Esophagus (tissue), 2 donors: ENCODE results near the gene PNPLA1. TPM values are rescaled to one million over a fixed set of nuclear protein-coding genes. Genes with fewer than 3 reads are reported as not detected.

Experiments used
- H3K27ac ChIP-seq, 2 donors: one replicate each; pipeline ENCODE4 v1.5.1; 2013; ENCODE audit warnings: low read depth in 2 of 2, mild to moderate bottlenecking in 2 of 2, inconsistent platforms in 1 of 2, low read length in 1 of 2, moderate library complexity in 1 of 2
- H3K27me3 ChIP-seq, 2 donors: one replicate each; pipeline ENCODE4 v1.6.1; 2013; ENCODE audit warnings: low read length in 2 of 2, control low read depth in 1 of 2, mild to moderate bottlenecking in 1 of 2; ENCODE audit not compliant: insufficient read depth in 2 of 2, control insufficient read depth in 1 of 2
- H3K36me3 ChIP-seq, 2 donors: one replicate each; pipeline ENCODE4 v1.6.1; 2013; ENCODE audit warnings: low read length in 1 of 2; ENCODE audit not compliant: control insufficient read depth in 2 of 2, insufficient read depth in 2 of 2
- H3K4me1 ChIP-seq, 2 donors: one replicate each; pipeline ENCODE4 v1.6.1; 2013; ENCODE audit warnings: low read length in 1 of 2; ENCODE audit not compliant: control insufficient read depth in 2 of 2, insufficient read depth in 2 of 2
- H3K4me3 ChIP-seq, 2 donors: one replicate each; pipeline ENCODE4 v1.5.1; 2013; ENCODE audit warnings: low read length in 2 of 2, mild to moderate bottlenecking in 2 of 2, low read depth in 1 of 2, moderate library complexity in 1 of 2
- H3K9me3 ChIP-seq, 2 donors: one replicate each; pipeline ENCODE4 v1.6.1; 2013; ENCODE audit warnings: mild to moderate bottlenecking in 2 of 2, low read depth in 1 of 2, low read length in 1 of 2, moderate library complexity in 1 of 2; ENCODE audit not compliant: control insufficient read depth in 2 of 2, insufficient read depth in 1 of 2
- WGBS, 2 donors: extraction: QIAGEN DNeasy Blood & Tissue Kit; methylation state at CpG; one replicate each; pipeline ENCODE4 v1.1.7; 2013; 5-methylcytosine and 5-hydroxymethylcytosine counted together
- polyA plus RNA-seq, 2 donors: library from polyadenylated mRNA; stranded (reverse); fragments of 200-250 nt; gene quantifications; one replicate each; pipeline ENCODE4 v1.2.3, GENCODE V29; 2013
- donor health status: healthy with polysubstance abuse.
- donor health status: Bipolar disorder and iron deficiency.

The PNPLA1 gene
- polyA plus RNA-seq, 2 donors, result 0.02 to 0.04 TPM

DNA sequence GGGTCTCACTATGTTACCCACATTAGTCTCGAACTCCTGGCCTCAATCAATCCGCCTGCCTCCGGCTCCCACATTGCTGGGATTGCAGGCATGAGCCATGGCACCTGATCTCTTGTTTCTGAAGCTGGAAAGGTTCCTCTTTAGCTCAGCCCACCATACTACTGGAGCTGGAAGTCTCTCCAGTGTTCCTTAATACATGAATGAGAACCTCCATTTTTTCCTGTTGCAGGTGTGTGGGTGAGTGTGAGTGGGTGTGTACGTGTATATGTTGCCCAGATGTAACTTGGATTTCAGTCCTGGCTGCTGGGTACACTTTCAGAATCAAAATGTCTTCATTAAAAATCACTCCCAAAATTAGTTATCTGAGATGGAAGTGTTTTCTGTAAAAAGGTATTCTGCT, 11.1 kb downstream of the PNPLA1 start:
- Histone ChIP-seq H3K4me3 (no peak overlapping the region), H3K36me3 (no peaks in the 10 kb centered on the region), H3K27ac (no peak overlapping the region), H3K27me3 (no peaks in the 10 kb centered on the region), H3K4me1 (peaks cover 2 to 5% of the 10 kb centered on the region in 2 donors), H3K9me3 (no peaks in the 10 kb centered on the region)
- WGBS, 2 donors, result 72 to 79% methylated on average over 4 of the region's 4 CpGs

- H3K27ac ChIP-seq, result no peak overlapping the region
- no peaks in the 10 kb centered on the region for H3K36me3 ChIP-seq
- H3K27me3 ChIP-seq, result no peaks in the 10 kb centered on the region
- 92 to 93% methylated on average over 1 of the region's 1 CpG for WGBS, 2 donors
- H3K4me3 ChIP-seq, result no peak overlapping the region
- no peaks in the 10 kb centered on the region for H3K9me3 ChIP-seq
- H3K4me1 ChIP-seq, result peaks cover 0 to 2% of the 10 kb centered on the region in 2 donors
Measured at GRCh38 chr6:36283608-36284007, 13.7 kb downstream of the PNPLA1 start.

GRCh38 chr6:36284359-36284758, 14.5 kb downstream of the PNPLA1 start:
- no peaks in the 10 kb centered on the region for H3K27me3 ChIP-seq
- no peaks in the 10 kb centered on the region for H3K36me3 ChIP-seq
- H3K4me3 ChIP-seq, result no peak overlapping the region
- no peaks in the 10 kb centered on the region for H3K9me3 ChIP-seq
- peaks cover 0 to 2% of the 10 kb centered on the region in 2 donors for H3K4me1 ChIP-seq
- WGBS, 2 donors, result 94 to 98% methylated on average over 1 of the region's 1 CpG
- H3K27ac ChIP-seq, result no peak overlapping the region

- H3K4me1 ChIP-seq, result peaks cover 0 to 2% of the 10 kb centered on the region in 2 donors
- no peaks in the 10 kb centered on the region for H3K9me3 ChIP-seq
- no peak overlapping the region for H3K27ac ChIP-seq
- no peak overlapping the region for H3K4me3 ChIP-seq
- WGBS, 2 donors, result 26 to 27% methylated on average over 26 of the region's 26 CpGs
- H3K36me3 ChIP-seq, result no peaks in the 10 kb centered on the region
- no peaks in the 10 kb centered on the region for H3K27me3 ChIP-seq
Measured at GRCh38 chr6:36285187-36285671, 15.4 kb downstream of the PNPLA1 start.

GRCh38 chr6:36285797-36286196, 15.9 kb downstream of the PNPLA1 start:
- H3K9me3 ChIP-seq, result no peaks in the 10 kb centered on the region
- no peaks in the 10 kb centered on the region for H3K36me3 ChIP-seq
- WGBS, 2 donors, result 81 to 90% methylated on average over 1 of the region's 1 CpG
- no peak overlapping the region for H3K27ac ChIP-seq
- H3K4me3 ChIP-seq, result no peak overlapping the region
- no peaks in the 10 kb centered on the region for H3K27me3 ChIP-seq
- H3K4me1 ChIP-seq, result peaks cover 0 to 2% of the 10 kb centered on the region in 2 donors

- Histone ChIP-seq H3K9me3 (no peaks in the 10 kb centered on the region), H3K27me3 (no peaks in the 10 kb centered on the region), H3K27ac (no peak overlapping the region), H3K36me3 (no peaks in the 10 kb centered on the region), H3K4me1 (peaks cover 0 to 2% of the 10 kb centered on the region in 2 donors), H3K4me3 (no peak overlapping the region)
- WGBS, 2 donors, result 68 to 72% methylated on average over 5 of the region's 5 CpGs
Measured at GRCh38 chr6:36286858-36287257, 17.0 kb downstream of the PNPLA1 start.

GRCh38 chr6:36289281-36289878, 19.5 kb downstream of the PNPLA1 start:
- no peak overlapping the region for H3K27ac ChIP-seq
- H3K9me3 ChIP-seq, result no peaks in the 10 kb centered on the region
- H3K36me3 ChIP-seq, result no peaks in the 10 kb centered on the region
- WGBS, 2 donors, result 50 to 59% methylated on average over 7 of the region's 7 CpGs
- H3K4me1 ChIP-seq, result peaks cover 0 to 2% of the 10 kb centered on the region in 2 donors
- no peaks in the 10 kb centered on the region for H3K27me3 ChIP-seq
- no peak overlapping the region for H3K4me3 ChIP-seq

- Histone ChIP-seq H3K27me3 (no peaks in the 10 kb centered on the region), H3K4me3 (no peak overlapping the region), H3K4me1 (no peaks in the 10 kb centered on the region), H3K36me3 (no peaks in the 10 kb centered on the region), H3K9me3 (no peaks in the 10 kb centered on the region), H3K27ac (no peak overlapping the region)
- 67 to 76% methylated on average over 23 of the region's 23 CpGs for whole genome bisulfite sequencing, 2 donors
Measured at GRCh38 chr6:36290668-36291620, 21.1 kb downstream of the PNPLA1 start.

DNA sequence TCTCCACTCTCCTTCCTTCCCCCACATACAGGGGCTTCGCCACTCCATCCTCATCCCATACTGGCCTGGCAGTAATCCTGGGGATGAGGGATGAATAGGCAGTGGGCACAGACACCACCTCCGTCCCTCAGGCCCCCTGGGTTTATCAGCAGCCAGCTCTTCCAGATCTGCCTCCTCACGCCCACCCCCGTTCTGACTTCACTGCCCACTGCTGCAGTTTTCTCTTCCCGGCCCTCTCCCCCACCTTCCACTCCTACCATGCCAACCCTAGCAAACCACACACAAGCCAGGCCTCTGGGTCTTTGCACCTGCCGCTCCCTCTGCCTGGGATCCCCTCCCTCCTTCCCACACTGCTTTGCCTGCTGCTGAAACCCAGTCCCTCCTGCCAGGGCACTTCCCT, 22.3 kb downstream of the PNPLA1 start:
- Histone ChIP-seq H3K27me3 (no peaks in the 10 kb centered on the region), H3K36me3 (no peaks in the 10 kb centered on the region), H3K27ac (no peak overlapping the region), H3K4me1 (no peaks in the 10 kb centered on the region), H3K4me3 (no peak overlapping the region), H3K9me3 (no peaks in the 10 kb centered on the region)
- WGBS, 2 donors, result 75 to 83% methylated on average over 6 of the region's 6 CpGs
